PC-3 (cell line): Measurements from ENCODE around the gene RIOX2.

Experiments used
- EZH2 ChIP-seq: fragments of 300-600 bp; sonication (generic); IDR thresholded peaks from one replicate; pipeline ENCODE4 v1.6.1; 2017; ENCODE audit warnings: antibody characterized with exemption, mild to moderate bottlenecking, low read length; ENCODE audit not compliant: unreplicated experiment
- TF ChIP-seq, protein P1 (sequence below): fragments of 300-600 bp; sonication (generic); conservative IDR thresholded peaks from 2 replicates; pipeline ENCODE4 v1.5.1; 2017; ENCODE audit warnings: antibody characterized with exemption, low read depth, mild to moderate bottlenecking, low read length

DNA sequence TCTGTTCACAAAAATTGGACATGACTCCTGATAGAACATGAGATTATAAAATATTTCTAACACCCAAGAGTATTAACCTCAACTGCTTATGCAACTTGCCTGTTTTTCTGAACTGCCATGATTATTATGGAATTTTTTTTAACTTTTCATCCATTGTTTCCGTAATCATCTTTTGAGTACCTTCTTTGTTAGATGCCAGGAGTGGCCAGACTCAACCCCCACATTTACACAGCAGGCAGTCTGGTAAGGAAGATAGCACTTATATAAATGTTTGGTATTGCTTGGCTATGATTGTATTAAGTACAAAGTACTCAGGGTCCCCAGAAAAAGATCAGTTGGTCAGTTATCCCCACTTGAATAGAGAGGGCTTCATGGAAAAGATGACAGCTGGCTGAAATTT lies 76.1 kb downstream of the RIOX2 start:
- TF ChIP-seq, protein P1, sequence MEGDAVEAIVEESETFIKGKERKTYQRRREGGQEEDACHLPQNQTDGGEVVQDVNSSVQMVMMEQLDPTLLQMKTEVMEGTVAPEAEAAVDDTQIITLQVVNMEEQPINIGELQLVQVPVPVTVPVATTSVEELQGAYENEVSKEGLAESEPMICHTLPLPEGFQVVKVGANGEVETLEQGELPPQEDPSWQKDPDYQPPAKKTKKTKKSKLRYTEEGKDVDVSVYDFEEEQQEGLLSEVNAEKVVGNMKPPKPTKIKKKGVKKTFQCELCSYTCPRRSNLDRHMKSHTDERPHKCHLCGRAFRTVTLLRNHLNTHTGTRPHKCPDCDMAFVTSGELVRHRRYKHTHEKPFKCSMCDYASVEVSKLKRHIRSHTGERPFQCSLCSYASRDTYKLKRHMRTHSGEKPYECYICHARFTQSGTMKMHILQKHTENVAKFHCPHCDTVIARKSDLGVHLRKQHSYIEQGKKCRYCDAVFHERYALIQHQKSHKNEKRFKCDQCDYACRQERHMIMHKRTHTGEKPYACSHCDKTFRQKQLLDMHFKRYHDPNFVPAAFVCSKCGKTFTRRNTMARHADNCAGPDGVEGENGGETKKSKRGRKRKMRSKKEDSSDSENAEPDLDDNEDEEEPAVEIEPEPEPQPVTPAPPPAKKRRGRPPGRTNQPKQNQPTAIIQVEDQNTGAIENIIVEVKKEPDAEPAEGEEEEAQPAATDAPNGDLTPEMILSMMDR: no peak
- TF ChIP-seq EZH2: no peak
